K562 (cell line): ENCODE results near the gene MINK1. TPM values are rescaled to one million over a fixed set of nuclear protein-coding genes. Genes with fewer than 3 reads are reported as not detected.

Experiments used
- ATF3 ChIP-seq, 2 experiments: fragments of 450-650 bp in 1 of 2; sonication (generic) in 1 of 2; formaldehyde crosslinking in 1 of 2; IDR thresholded peaks in 1 of 2; conservative IDR thresholded peaks in 1 of 2; 2 replicates each; pipeline versions ENCODE4 v1.6.1 to v1.8.1; 2016 to 2023; ENCODE audit warnings: mild to moderate bottlenecking in 2 of 2, moderate library complexity in 2 of 2, inconsistent platforms in 1 of 2, missing genetic modification reagents in 1 of 2
- CBX1 ChIP-seq: sonication (generic); IDR thresholded peaks from 2 replicates; pipeline ENCODE4 v1.6.1; 2016; ENCODE audit warnings: antibody characterized with exemption, low read depth, mild to moderate bottlenecking
- CTCF ChIP-seq, 3 experiments: IDR thresholded peaks in 2 of 3; conservative IDR thresholded peaks in 1 of 3; 2 replicates each; pipeline ENCODE4 v1.5.1; 2011 to 2012; ENCODE audit warnings: low read length in 3 of 3, mild to moderate bottlenecking in 3 of 3, control low read depth in 2 of 3, improper control_type of control experiment in 1 of 3, inconsistent platforms in 1 of 3, low read depth in 1 of 3, mixed read lengths in 1 of 3, moderate library complexity in 1 of 3; ENCODE audit not compliant: insufficient read depth in 2 of 3
- EGR1 ChIP-seq: fragments of 450-650 bp; conservative IDR thresholded peaks from 2 replicates; pipeline ENCODE4 v1.6.1; 2017; ENCODE audit warnings: mild to moderate bottlenecking
- GATAD2B ChIP-seq: fragments of 450-650 bp; IDR thresholded peaks from 2 replicates; pipeline ENCODE4 v1.6.1; 2017; ENCODE audit warnings: mild to moderate bottlenecking, borderline replicate concordance
- HMBOX1 ChIP-seq: sonication (generic); IDR thresholded peaks from 2 replicates; pipeline ENCODE4 v1.6.1; 2016
- ILF3 ChIP-seq: fragments of 450-650 bp; IDR thresholded peaks from 2 replicates; pipeline ENCODE4 v1.6.1; 2018; ENCODE audit warnings: antibody characterized with exemption, mild to moderate bottlenecking, moderate library complexity, borderline replicate concordance
- MTF1 ChIP-seq: fragments of 250-450 bp; sonication (Bioruptor Pico); IDR thresholded peaks from 2 replicates; pipeline ENCODE4 v1.9.0; 2021; ENCODE audit warnings: moderate library complexity, mild to moderate bottlenecking, inconsistent platforms, borderline replicate concordance
- NCOA6 ChIP-seq: fragments of 450-650 bp; IDR thresholded peaks from 2 replicates; pipeline ENCODE4 v1.6.1; 2017; ENCODE audit warnings: mild to moderate bottlenecking
- NR4A1 ChIP-seq, 2 experiments: fragments of 250-450 bp in 1 of 2; fragments of 450-650 bp in 1 of 2; sonication (Bioruptor Pico) in 1 of 2; IDR thresholded peaks; 2 replicates each; pipeline versions ENCODE4 v1.4.0 to v1.6.1; 2016 to 2020; ENCODE audit warnings: mild to moderate bottlenecking in 2 of 2, missing compliant biosample characterization in 1 of 2, missing genetic modification characterization in 1 of 2, moderate library complexity in 1 of 2
- RBM25 ChIP-seq: fragments of 200-400 bp; formaldehyde crosslinking; IDR thresholded peaks from 2 replicates; pipeline ENCODE4 v1.6.1; 2018; ENCODE audit warnings: low read length, low read depth, moderate library complexity; ENCODE audit not compliant: severe bottlenecking
- STAT6 ChIP-seq: sonication (generic); formaldehyde crosslinking; IDR thresholded peaks from 2 replicates; pipeline ENCODE4 v1.8.1; 2023; ENCODE audit warnings: mild to moderate bottlenecking, missing genetic modification reagents
- ZNF121 ChIP-seq: sonication (generic); formaldehyde crosslinking; conservative IDR thresholded peaks from 2 replicates; pipeline ENCODE4 v1.8.0; 2022; ENCODE audit warnings: missing genetic modification reagents
- ZNF140 ChIP-seq: fragments of 250-450 bp; sonication (Bioruptor Pico); IDR thresholded peaks from 2 replicates; pipeline ENCODE4 v1.8.0; 2021; ENCODE audit warnings: moderate library complexity, mild to moderate bottlenecking, inconsistent platforms
- ZNF274 ChIP-seq: IDR thresholded peaks from 2 replicates; pipeline ENCODE4 v1.6.1; 2011; ENCODE audit warnings: low read depth, mild to moderate bottlenecking, low read length, moderate library complexity, borderline replicate concordance
- ZNF395 ChIP-seq: fragments of 200-800 bp; sonication (Bioruptor generic); IDR thresholded peaks from 2 replicates; pipeline ENCODE4 v1.6.1; 2017; ENCODE audit warnings: missing genetic modification characterization, missing compliant biosample characterization
- ZNF583 ChIP-seq: fragments of 250-450 bp; sonication (Bioruptor Pico); IDR thresholded peaks from 2 replicates; pipeline ENCODE4 v1.4.0; 2020
- ZNF717 ChIP-seq: fragments of 250-450 bp; sonication (Bioruptor Pico); IDR thresholded peaks from 2 replicates; pipeline ENCODE4 v1.5.0; 2021
- ZNF75A ChIP-seq: fragments of 450-650 bp; formaldehyde crosslinking; IDR thresholded peaks from 2 replicates; pipeline ENCODE4 v1.4.0; 2020; ENCODE audit warnings: mild to moderate bottlenecking
- ZNF77 ChIP-seq: fragments of 250-450 bp; sonication (Bioruptor Pico); IDR thresholded peaks from 2 replicates; pipeline ENCODE4 v1.5.0; 2020
- polyA plus RNA-seq, 8 experiments: library from polyadenylated mRNA; depleted of rRNA in 4 of 8; stranded (reverse) in 5 of 8; unstranded in 3 of 8; fragments of >200 nt; fragmentation: Nextera tagmentation in 2 of 8; fragmentation: Illumina TruSeq in 1 of 8; extraction: Ambion mirVana in 2 of 8; extraction: Trizol in 1 of 8; gene quantifications; 2 replicates each; pipeline versions ENCODE4 v1.2.1 to v1.2.3, GENCODE V29; 2011 to 2014; ENCODE audit warnings: inconsistent platforms in 1 of 8, missing spikeins in 1 of 8
- total RNA-seq, 7 experiments: library from RNA; depleted of rRNA in 6 of 7; stranded (reverse); fragments of >200 nt in 6 of 7; fragmentation: Illumina TruSeq in 2 of 7; extraction: Trizol in 2 of 7; gene quantifications; 2 replicates each; pipeline versions ENCODE4 v1.2.1 to v1.2.3, GENCODE V29; 2011 to 2021; ENCODE audit warnings: low replicate concordance in 1 of 7

MINK1 gene
- total and polyA plus RNA-seq, 9 of the 15 experiments (the other 6 are each of a cell fraction or from before 2014, with no cell fraction given): 0.11 to 54.2 (median 14.9) TPM

- TF ChIP-seq STAT6 (no peak), ZNF717 (CRISPR knock-in tag) (no peak), NCOA6 (no peak), GATAD2B (no peak), ATF3 (IDR thresholded peaks at IDR 0.05) (peak; percentile 96), ATF3 (CRISPR knock-in tag; conservative IDR thresholded peaks at IDR 0.05) (0 out of 2 replicates have a peak, but pooled peaks have one; percentile 62), ZNF75A (CRISPR knock-in tag) (no peak), ZNF395 (CRISPR knock-in tag) (no peak), ILF3 (peak; percentile 65; the same call in 1 of the 2 replicates), ZNF121 (no peak), ZNF274 (no peak), ZNF583 (CRISPR knock-in tag) (no peak), RBM25 (no peak), ZNF140 (CRISPR knock-in tag) (no peak), HMBOX1 (peak; percentile 59), EGR1 (no peak), CTCF (IDR thresholded peaks at IDR 0.05 in 2 of 3, conservative IDR thresholded peaks at IDR 0.05 in 1 of 3; ENCODE audit: insufficient read depth in 2 of 3, low read depth in 1 of 3, low read length in 3 of 3) (no peak), CBX1 (no peak; the same call in 1 of the 2 replicates), NR4A1 (CRISPR knock-in tag; IDR thresholded peaks at IDR 0.05) (no peak), NR4A1 (tag; IDR thresholded peaks at IDR 0.05) (no peak), ZNF77 (CRISPR knock-in tag) (no peak), MTF1 (CRISPR knock-in tag) (no peak)
Observed at GRCh38 chr17:4945176-4945943, 112.2 kb downstream of the MINK1 start (continued).
